Skin epidermis (tissue), 12 donors: ENCODE results near the gene B9D1.
A peak's percentile ranks its signal among the peaks of the same experiment; 100 is the strongest.

Experiments
- H3K27ac ChIP-seq, 21 experiments: fragments of 200-600 bp; sonication (generic) in 11 of 21; one replicate each; pipeline ENCODE4 v1.5.0; 2020; ENCODE audit warnings: mild to moderate bottlenecking in 3 of 21, inconsistent platforms in 2 of 21, moderate library complexity in 2 of 21
- H3K4me3 ChIP-seq, 7 experiments: fragments of 200-600 bp; sonication (generic) in 2 of 7; one replicate each; pipeline ENCODE4 v1.5.0; 2020; ENCODE audit warnings: inconsistent platforms in 2 of 7, mild to moderate bottlenecking in 2 of 7, moderate library complexity in 1 of 7

B9D1 gene

GRCh38 chr17:19313066-19313745, 49.3 kb downstream of the B9D1 start:
- Histone ChIP-seq H3K27ac (peak overlapping the region in 8 of 21 experiments; percentile 9 to 55 (median 38)), H3K4me3 (no peak overlapping the region)

- H3K4me3 ChIP-seq = no peak overlapping the region
- H3K27ac ChIP-seq = peak overlapping the region in 8 of 21 experiments; percentile 9 to 62 (median 42)
These were observed 50.1 kb downstream of the B9D1 start for GRCh38 chr17:19312406-19312805.

GRCh38 chr17:19311421-19312215, 50.9 kb downstream of the B9D1 start:
- Histone ChIP-seq H3K27ac (peak overlapping the region in 6 of 21 experiments; percentile 1 to 44 (median 26)), H3K4me3 (no peak overlapping the region)

GRCh38 chr17:19311016-19311415, 51.5 kb downstream of the B9D1 start:
- Histone ChIP-seq H3K27ac (peak overlapping the region in 1 of 21 experiments; percentile 51), H3K4me3 (no peak overlapping the region)

GRCh38 chr17:19310151-19310550, 52.4 kb downstream of the B9D1 start:
- Histone ChIP-seq H3K27ac (no peak overlapping the region), H3K4me3 (no peak overlapping the region)

GRCh38 chr17:19309701-19310100, 52.8 kb downstream of the B9D1 start:
- Histone ChIP-seq H3K4me3 (no peak overlapping the region), H3K27ac (no peak overlapping the region)

GRCh38 chr17:19308398-19308797, 54.1 kb downstream of the B9D1 start:
- no peak overlapping the region for H3K4me3 ChIP-seq
- H3K27ac ChIP-seq = no peak overlapping the region

GRCh38 chr17:19307521-19307920, 55.0 kb downstream of the B9D1 start:
- Histone ChIP-seq H3K4me3 (no peak overlapping the region), H3K27ac (no peak overlapping the region)

GRCh38 chr17:19306160-19307111, 56.1 kb downstream of the B9D1 start:
- H3K4me3 ChIP-seq = no peak overlapping the region
- H3K27ac ChIP-seq = no peak overlapping the region

GRCh38 chr17:19305761-19306159, 56.8 kb downstream of the B9D1 start:
- Histone ChIP-seq H3K27ac (peak overlapping the region in 1 of 21 experiments; percentile 22), H3K4me3 (no peak overlapping the region)

- peak overlapping the region in 1 of 21 experiments; percentile 22 for H3K27ac ChIP-seq
These were observed 57.3 kb downstream of the B9D1 start for GRCh38 chr17:19305256-19305655.

GRCh38 chr17:19304751-19305150, 57.8 kb downstream of the B9D1 start:
- peak overlapping the region in 4 of 21 experiments; percentile 16 to 32 (median 25) for H3K27ac ChIP-seq
- H3K4me3 ChIP-seq = no peak overlapping the region

More at GRCh38 chr17:19305256-19305655, 57.3 kb downstream of the B9D1 start:
- H3K4me3 ChIP-seq = no peak overlapping the region

- H3K27ac ChIP-seq = peak overlapping the region in 4 of 21 experiments; percentile 16 to 32 (median 25)
- no peak overlapping the region for H3K4me3 ChIP-seq
These were observed 58.3 kb downstream of the B9D1 start for GRCh38 chr17:19304209-19304608.

GRCh38 chr17:19303367-19303776, 59.2 kb downstream of the B9D1 start:
- no peak overlapping the region for H3K4me3 ChIP-seq
- peak overlapping the region in 4 of 21 experiments; percentile 0 to 15 (median 10) for H3K27ac ChIP-seq

GRCh38 chr17:19302791-19303331, 59.7 kb downstream of the B9D1 start:
- no peak overlapping the region for H3K4me3 ChIP-seq
- H3K27ac ChIP-seq = peak overlapping the region in 5 of 21 experiments; percentile 0 to 15 (median 5)

GRCh38 chr17:19301973-19302372, 60.5 kb downstream of the B9D1 start:
- Histone ChIP-seq H3K4me3 (no peak overlapping the region), H3K27ac (peak overlapping the region in 5 of 21 experiments; percentile 2 to 59 (median 44))

GRCh38 chr17:19301274-19301951, 61.1 kb downstream of the B9D1 start:
- peak overlapping the region in 5 of 21 experiments; percentile 2 to 59 (median 44) for H3K27ac ChIP-seq

GRCh38 chr17:19299866-19300265, 62.7 kb downstream of the B9D1 start:
- H3K4me3 ChIP-seq = no peak overlapping the region
- peak overlapping the region in 2 of 21 experiments; percentile 18 to 31 for H3K27ac ChIP-seq

More at GRCh38 chr17:19301274-19301951, 61.1 kb downstream of the B9D1 start:
- H3K4me3 ChIP-seq = no peak overlapping the region
